Placental pericyte (primary cell): Measurements from ENCODE around the gene MCM7. TPM values are rescaled to one million over a fixed set of nuclear protein-coding genes. Genes with fewer than 3 reads are reported as not detected.
A peak's percentile ranks its signal among the peaks of the same experiment; 100 is the strongest.

Experiments
- small RNA-seq: library from RNA; depleted of rRNA; stranded (forward); fragments of <200 nt; gene quantifications from one replicate; pipeline ENCODE3, GENCODE V24; 2012; ENCODE audit warnings: low replicate concordance
- total RNA-seq: library from RNA; depleted of rRNA; stranded (reverse); fragments of >200 nt; gene quantifications from 2 replicates; pipeline ENCODE4 v1.2.3, GENCODE V29; 2012

The MCM7 gene
- 24.1 and 179 TPM in 2 replicates for total RNA-seq

GRCh38 chr7:100101016-100101862 lies at the start of gene MCM7, which contains the start of gene AP4M1:
Gene MCM7 (minus strand): TSS chr7:100101397. CDS start chr7:100101294, 103 bp downstream.
Gene AP4M1 (plus strand): TSS chr7:100101643. CDS start chr7:100101715, 72 bp downstream.

GRCh38 chr7:100148559-100149328 lies 47.5 kb upstream of the MCM7 start, which contains the start of gene LAMTOR4:
Gene LAMTOR4 (plus strand): TSS chr7:100148918. CDS start chr7:100148973, 55 bp downstream.

GRCh38 chr7:100126931-100127865 lies 26.0 kb upstream of the MCM7 start, which contains the start of gene MBLAC1:
Gene MBLAC1 (plus strand): TSS chr7:100126967. CDS start chr7:100127396, 429 bp downstream.

GRCh38 chr7:100119072-100119969 lies 18.1 kb upstream of the MCM7 start, which contains the start of the genes CNPY4 and TAF6:
Gene CNPY4 (plus strand): TSS chr7:100119634. CDS start chr7:100119745, 111 bp downstream.
Gene TAF6 (minus strand): TSS chr7:100119358. CDS start chr7:100114209, 5,149 bp downstream.

GRCh38 chr7:100088621-100089457 lies 12.4 kb downstream of the MCM7 start, which contains the start of gene COPS6:
Gene COPS6 (plus strand): TSS chr7:100088969. CDS start chr7:100088991, 22 bp downstream.

GRCh38 chr7:100081535-100082102 lies 19.6 kb downstream of the MCM7 start, which contains the start of gene ZNF3:
Gene ZNF3 (minus strand): TSS chr7:100081723. CDS start chr7:100077357, 4,366 bp downstream.

GRCh38 chr7:100049441-100050291 lies 51.5 kb downstream of the MCM7 start, which contains the start of gene ZSCAN21:
Gene ZSCAN21 (plus strand): TSS chr7:100049774. CDS start chr7:100057007, 7,233 bp downstream.

Small RNA genes within 50 kb of the gene (small RNA-seq; reads per million reads assigned to genes)
- gene MIR106B (3,984 reads per million, percentile 100 among the genes with 10 or more reads in this experiment), gene MIR25 (1,147 reads per million, percentile 100 among the genes with 10 or more reads in this experiment), gene MIR93 (4,058 reads per million, percentile 100 among the genes with 10 or more reads in this experiment)

Other genes with a start within 250 kb of the MCM7 start
- 0.66 TPM in 1 of 2 replicates, not detected in the other for gene OR2AE1, start 224.4 kb downstream of the MCM7 start, total RNA-seq
- 12.9 and 26.9 TPM in 2 replicates for gene TRIM4, start 181.9 kb downstream of the MCM7 start, total RNA-seq
- gene GJC3, start 171.8 kb downstream of the MCM7 start, total RNA-seq, result not detected in 2 replicates
- gene AZGP1, start 125.4 kb downstream of the MCM7 start, total RNA-seq, result not detected in 2 replicates
- gene ZKSCAN1, start 85.8 kb downstream of the MCM7 start, total RNA-seq, result 31.9 and 33.3 TPM in 2 replicates
- 7.9 and 10.5 TPM in 2 replicates for gene ZSCAN21, start 51.6 kb downstream of the MCM7 start, total RNA-seq
- 31.7 and 41.1 TPM in 2 replicates for gene ZNF3, start 19.7 kb downstream of the MCM7 start, total RNA-seq
- gene COPS6, start 12.4 kb downstream of the MCM7 start, total RNA-seq, result 122 and 154 TPM in 2 replicates
- 26.7 and 26.9 TPM in 2 replicates for gene AP4M1, start 246 bp upstream of the MCM7 start, total RNA-seq
- gene TAF6, start 18.0 kb upstream of the MCM7 start, total RNA-seq, result 43.8 and 74.3 TPM in 2 replicates
- gene CNPY4, start 18.2 kb upstream of the MCM7 start, total RNA-seq, result 19.3 and 30.9 TPM in 2 replicates
- gene MBLAC1, start 25.6 kb upstream of the MCM7 start, total RNA-seq, result 2.6 and 2.9 TPM in 2 replicates
- 41.8 and 67.4 TPM in 2 replicates for gene LAMTOR4, start 47.5 kb upstream of the MCM7 start, total RNA-seq
- gene TRAPPC14, start 57.3 kb upstream of the MCM7 start, total RNA-seq, result 10.9 and 12.7 TPM in 2 replicates
- gene GAL3ST4, start 67.2 kb upstream of the MCM7 start, total RNA-seq, result 2.2 and 2.6 TPM in 2 replicates
- 0.66 and 1.9 TPM in 2 replicates for gene GPC2, start 76.0 kb upstream of the MCM7 start, total RNA-seq
- gene STAG3, start 76.5 kb upstream of the MCM7 start, total RNA-seq, result 0.44 and 1.1 TPM in 2 replicates
- not detected in 2 replicates for gene PVRIG, start 118.6 kb upstream of the MCM7 start, total RNA-seq
- gene SPDYE3, start 206.3 kb upstream of the MCM7 start, total RNA-seq, result not detected in 2 replicates